K562 (cell line): ENCODE measurements around the gene CTRB1. TPM values are rescaled to one million over a fixed set of nuclear protein-coding genes. Genes with fewer than 3 reads are reported as not detected.

Experiments used
- ATAC-seq: fragments of 200-7000 bp; cut with Tn5 transposase; 3 replicates; pipeline ENCODE4 v1.9.1; 2020; ENCODE audit warnings: moderate library complexity
- BruUV-seq: library from RNA; stranded (reverse); fragments of 400-500 nt; replicated peaks from 2 replicates; lab custom pipeline; 2021; lab: Mats Ljungman, UMichigan
- CTCF ChIA-PET: fragments of 300-600 bp; formaldehyde crosslinking; extraction: SDS; loops from one replicate; lab custom pipeline; 2021; ENCODE audit warnings: low intra/inter-chr PET ratio; lab: Yijun Ruan, JAX
- POLR2A ChIA-PET: fragments of 300-600, 350-650 bp; sonication (Branson Sonifier 250); formaldehyde crosslinking; extraction: SDS; loops from one replicate; lab custom pipeline; 2021; ENCODE audit warnings: antibody characterized with exemption, inconsistent platforms; lab: Yijun Ruan, JAX
- DNase-seq, 4 experiments: peaks; one replicate each; pipeline versions ENCODE4 v3.0.0 to v3.0.0-alpha.2; 2011 to 2018; ENCODE audit warnings: low spot score in 3 of 4, mixed read lengths in 3 of 4; ENCODE audit errors: extremely low read depth in 1 of 4
- FAIRE-seq: peaks from 2 replicates; lab custom pipeline; 2011; peaks lifted over from hg19 to GRCh38; lab: Jason Lieb, UNC
- H2AFZ ChIP-seq: 2 replicates; pipeline ENCODE4 v1.6.0; 2011; ENCODE audit warnings: low read depth, low read length, control low read depth, inconsistent platforms
- H3K27ac ChIP-seq: fragments of 200-600 bp; 3 replicates; pipeline ENCODE4 v1.8.0; 2011; ENCODE audit warnings: low read depth, mild to moderate bottlenecking, control low read depth, inconsistent platforms, low read length, moderate library complexity, mixed read lengths; ENCODE audit errors: extremely low read depth
- H3K27me3 ChIP-seq, 2 experiments: fragments of 300-600 bp in 1 of 2; 2 replicates in 1 of 2; 3 replicates in 1 of 2; pipeline versions ENCODE4 v1.6.0 to v1.8.0; 2011; ENCODE audit warnings: inconsistent platforms in 2 of 2, low read length in 2 of 2, mild to moderate bottlenecking in 1 of 2, mixed read lengths in 1 of 2, moderate library complexity in 1 of 2; ENCODE audit not compliant: control insufficient read depth in 2 of 2, insufficient read depth in 2 of 2
- H3K36me3 ChIP-seq: fragments of 300-600 bp; 3 replicates; pipeline ENCODE4 v1.8.0; 2011; ENCODE audit warnings: mild to moderate bottlenecking, low read length, inconsistent platforms; ENCODE audit not compliant: control insufficient read depth, insufficient read depth
- H3K4me1 ChIP-seq, 2 experiments: fragments of 200-600 bp in 1 of 2; replicated peaks in 1 of 2; 2 replicates in 1 of 2; 3 replicates in 1 of 2; pipeline versions ENCODE4 v1.5.1 to v1.8.0; 2011; ENCODE audit warnings: inconsistent platforms in 2 of 2, low read length in 2 of 2, mild to moderate bottlenecking in 1 of 2, mixed read lengths in 1 of 2, moderate library complexity in 1 of 2; ENCODE audit not compliant: control insufficient read depth in 2 of 2, insufficient read depth in 2 of 2
- H3K4me2 ChIP-seq: 2 replicates; pipeline ENCODE4 v1.6.1; 2011; ENCODE audit warnings: low read length, control low read depth, inconsistent platforms, mixed read lengths; ENCODE audit not compliant: insufficient read depth
- H3K4me3 ChIP-seq: fragments of 200-600 bp; sonication (generic), shearing (Covaris generic); 2 replicates; pipeline ENCODE4 v1.5.1; 2016; ENCODE audit warnings: control low read depth, inconsistent platforms
- H3K79me2 ChIP-seq: fragments of 200-600 bp; 3 replicates; pipeline ENCODE4 v1.8.0; 2011; ENCODE audit warnings: low read length, inconsistent platforms; ENCODE audit not compliant: control insufficient read depth, insufficient read depth
- H3K9ac ChIP-seq, 2 experiments: 2 replicates each; pipeline versions ENCODE4 v1.6.0 to v1.6.1; 2011; ENCODE audit warnings: low read depth in 2 of 2, low read length in 2 of 2, control low read depth in 1 of 2, inconsistent platforms in 1 of 2, mild to moderate bottlenecking in 1 of 2, mixed read lengths in 1 of 2; ENCODE audit not compliant: insufficient read depth in 1 of 2
- H3K9me1 ChIP-seq: one replicate; pipeline ENCODE4 v1.6.0; 2011; ENCODE audit warnings: inconsistent platforms, mild to moderate bottlenecking, low read length, moderate library complexity; ENCODE audit not compliant: control insufficient read depth, insufficient read depth
- H3K9me3 ChIP-seq: replicated peaks from 2 replicates; pipeline ENCODE4 v1.5.1; 2011; ENCODE audit warnings: low read depth, low read length, inconsistent platforms; ENCODE audit not compliant: control insufficient read depth, insufficient read depth
- H4K20me1 ChIP-seq: replicated peaks from 2 replicates; pipeline ENCODE4 v1.6.1; 2011; ENCODE audit warnings: low read length, inconsistent platforms, mixed read lengths; ENCODE audit not compliant: control insufficient read depth, insufficient read depth
- NEUROD1 ChIP-seq: fragments of 150-350 bp; IDR thresholded peaks from 2 replicates; pipeline ENCODE4 v1.6.1; 2014; ENCODE audit warnings: borderline replicate concordance, low read length, low read depth; ENCODE audit not compliant: partially characterized antibody
- RAD21 ChIP-seq, 2 experiments: fragments of 250-450 bp in 1 of 2; fragments of 450-650 bp in 1 of 2; sonication (Bioruptor Pico) in 1 of 2; formaldehyde crosslinking in 1 of 2; IDR thresholded peaks in 1 of 2; conservative IDR thresholded peaks in 1 of 2; 2 replicates each; pipeline versions ENCODE4 v1.4.0 to v1.8.0; 2020 to 2022; ENCODE audit warnings: mild to moderate bottlenecking in 2 of 2, moderate library complexity in 1 of 2
- RBM39 ChIP-seq: fragments of 200-400 bp; formaldehyde crosslinking; optimal IDR thresholded peaks from 2 replicates; pipeline ENCODE3; 2018; ENCODE audit warnings: low read depth, low read length
- RCOR1 ChIP-seq, 2 experiments: IDR thresholded peaks; 2 replicates each; pipeline ENCODE4 v1.6.1; 2012; ENCODE audit warnings: low read depth in 2 of 2, low read length in 2 of 2, borderline replicate concordance in 1 of 2, improper control_type of control experiment in 1 of 2
- SMAD4 ChIP-seq: fragments of 250-450 bp; sonication (Bioruptor Pico); conservative IDR thresholded peaks from 2 replicates; pipeline ENCODE4 v1.8.0; 2021; ENCODE audit warnings: inconsistent platforms, mild to moderate bottlenecking, moderate library complexity
- STAT6 ChIP-seq: sonication (generic); formaldehyde crosslinking; IDR thresholded peaks from 2 replicates; pipeline ENCODE4 v1.8.1; 2023; ENCODE audit warnings: mild to moderate bottlenecking, missing genetic modification reagents
- THRB ChIP-seq: fragments of 450-650 bp; formaldehyde crosslinking; conservative IDR thresholded peaks from 2 replicates; pipeline ENCODE4 v1.4.0; 2022; ENCODE audit warnings: mild to moderate bottlenecking, missing genetic modification characterization
- ZFP1 ChIP-seq: fragments of 450-650 bp; formaldehyde crosslinking; IDR thresholded peaks from 2 replicates; pipeline ENCODE4 v1.4.0; 2020; ENCODE audit warnings: mild to moderate bottlenecking, mixed read lengths
- ZNF609 ChIP-seq: sonication (generic); formaldehyde crosslinking; IDR thresholded peaks from 2 replicates; pipeline ENCODE4 v1.8.1; 2023; ENCODE audit warnings: missing genetic modification reagents, mild to moderate bottlenecking, borderline replicate concordance
- WGBS: fragments of 100-300 bp; shearing (Covaris generic); methylation state at CpG from one replicate; pipeline ENCODE4 v1.1.6; 2016; ENCODE audit warnings: low coverage, mixed read lengths; ENCODE audit not compliant: insufficient coverage; ENCODE audit errors: missing lambda C conversion rate; 5-methylcytosine and 5-hydroxymethylcytosine counted together
- in situ Hi-C: fragments of 300-500 bp; cut with MboI; formaldehyde crosslinking; loops from 4 replicates; pipeline ENCODE4 v1.15.0; 2018; ENCODE audit warnings: inconsistent platforms, mixed read lengths
- intact Hi-C: fragments of 100-400 bp; cut with micrococcal nuclease; formaldehyde crosslinking; loops from 2 replicates; pipeline ENCODE4 v1.14.2; 2022
- polyA plus RNA-seq, 8 experiments: library from polyadenylated mRNA; depleted of rRNA in 4 of 8; stranded (reverse) in 5 of 8; unstranded in 3 of 8; fragments of >200 nt; fragmentation: Nextera tagmentation in 2 of 8; fragmentation: Illumina TruSeq in 1 of 8; extraction: Ambion mirVana in 2 of 8; extraction: Trizol in 1 of 8; gene quantifications; 2 replicates each; pipeline versions ENCODE4 v1.2.1 to v1.2.3, GENCODE V29; 2011 to 2014; ENCODE audit warnings: inconsistent platforms in 1 of 8, missing spikeins in 1 of 8
- total RNA-seq, 7 experiments: library from RNA; depleted of rRNA in 6 of 7; stranded (reverse); fragments of >200 nt in 6 of 7; fragmentation: Illumina TruSeq in 2 of 7; extraction: Trizol in 2 of 7; gene quantifications; 2 replicates each; pipeline versions ENCODE4 v1.2.1 to v1.2.3, GENCODE V29; 2011 to 2021; ENCODE audit warnings: low replicate concordance in 1 of 7

Gene CTRB1
- total and polyA plus RNA-seq, 9 of the 15 experiments (the other 6 are each of a cell fraction or from before 2014, with no cell fraction given): 2.3 TPM; not detected in 8

- Histone ChIP-seq H3K9ac (no peak overlapping the region), H3K9me3 (no peaks in the 10 kb centered on the region), H3K27me3 (peaks cover 44 to 51% of the 10 kb centered on the region in 2 experiments), H3K4me2 (peak overlapping the region; percentile 60), H3K4me3 (no peak overlapping the region), H3K9me1 (no peaks in the 10 kb centered on the region), H3K4me1 (peaks cover 0 to 8% of the 10 kb centered on the region in 2 experiments; a peak in 3 of 5 replicates), H3K36me3 (no peaks in the 10 kb centered on the region), H2AFZ (peak overlapping the region; percentile 65; the same call in 1 of the 2 replicates), H4K20me1 (no peaks in the 10 kb centered on the region), H3K79me2 (no peaks in the 10 kb centered on the region), H3K27ac (no peak overlapping the region)
- ATAC-seq: peak; percentile 33
- in situ Hi-C loops (no loop called here), intact Hi-C loops (loop anchor here (2.0 to 5.0 kb wide), 3 partner anchors 35 to 267 kb away; partner anchors contain the start of genes TMEM170A and ZNRF1)
- ChIA-PET CTCF (interaction anchor here (2.0 kb wide), 1 partner anchor 266 kb away, joined by 6 read pairs; the partner anchor contains the start of gene TMEM170A), POLR2A (interaction anchor here (0.6 kb wide), 1 partner anchor 224 kb away, joined by 3 read pairs; no protein-coding TSS in a partner anchor)
- no peak for FAIRE-seq
- no TSS peak for BruUV-seq
- 9% methylated on average over 14 of the region's 14 CpGs for WGBS
- no peak for DNase-seq
- TF ChIP-seq RBM39 (no peak), ZNF609 (CRISPR knock-in tag) (no peak), SMAD4 (CRISPR knock-in tag) (no peak), THRB (CRISPR knock-in tag) (no peak), RAD21 (CRISPR knock-in tag; conservative IDR thresholded peaks at IDR 0.05 in 1 of 2, IDR thresholded peaks at IDR 0.05 in 1 of 2) (peak in 1 of 2 experiments; percentile 56; a peak in 2 of 4 replicates), ZFP1 (CRISPR knock-in tag) (no peak), STAT6 (CRISPR knock-in tag) (no peak), NEUROD1 (peak; percentile 33), RCOR1 (IDR thresholded peaks at IDR 0.05; ENCODE audit: borderline replicate concordance in 1 of 2, low read depth in 2 of 2, low read length in 2 of 2) (0 out of 4 replicates have a peak, but pooled peaks of 1 of the 2 experiments have one; percentile 2)
Observed at GRCh38 chr16:75197522-75198134, 21.2 kb upstream of the CTRB1 start.
